HUES6 (cell line): ENCODE results near the gene TM2D3.

ENCODE experiments used
- H3K27ac ChIP-seq: 2 replicates; pipeline ENCODE4 v1.7.0; 2013; ENCODE audit warnings: low read depth, mild to moderate bottlenecking, low read length, inconsistent platforms
- H3K27me3 ChIP-seq: 2 replicates; pipeline ENCODE4 v1.6.1; 2013; ENCODE audit warnings: low read length; ENCODE audit not compliant: control insufficient read depth, insufficient read depth
- H3K36me3 ChIP-seq: 2 replicates; pipeline ENCODE4 v1.6.1; 2013; ENCODE audit warnings: low read length; ENCODE audit not compliant: control insufficient read depth, insufficient read depth
- H3K4me1 ChIP-seq: 2 replicates; pipeline ENCODE4 v1.6.1; 2013; ENCODE audit warnings: low read length; ENCODE audit not compliant: control insufficient read depth, insufficient read depth
- H3K4me3 ChIP-seq: 2 replicates; pipeline ENCODE4 v1.5.1; 2013; ENCODE audit warnings: low read depth, low read length
- H3K9ac ChIP-seq: one replicate; pipeline ENCODE4 v1.6.1; 2013; ENCODE audit warnings: mild to moderate bottlenecking, low read length
- H3K9me3 ChIP-seq: 2 replicates; pipeline ENCODE4 v1.6.1; 2013; ENCODE audit warnings: low read depth, low read length; ENCODE audit not compliant: control insufficient read depth, insufficient read depth

TM2D3 gene

GRCh38 chr15:101613130-101614000 is 38.8 kb downstream of the TM2D3 start:
- H3K4me3 ChIP-seq = no peak overlapping the region
- H3K36me3 ChIP-seq = no peaks in the 10 kb centered on the region
- H3K9ac ChIP-seq = no peak overlapping the region
- H3K9me3 ChIP-seq = no peaks in the 10 kb centered on the region
- peaks cover 18% of the 10 kb centered on the region for H3K4me1 ChIP-seq
- H3K27me3 ChIP-seq = 0 out of 2 replicates have a peak, but pooled peaks cover 6% of the 10 kb centered on the region
- no peak overlapping the region for H3K27ac ChIP-seq

DNA sequence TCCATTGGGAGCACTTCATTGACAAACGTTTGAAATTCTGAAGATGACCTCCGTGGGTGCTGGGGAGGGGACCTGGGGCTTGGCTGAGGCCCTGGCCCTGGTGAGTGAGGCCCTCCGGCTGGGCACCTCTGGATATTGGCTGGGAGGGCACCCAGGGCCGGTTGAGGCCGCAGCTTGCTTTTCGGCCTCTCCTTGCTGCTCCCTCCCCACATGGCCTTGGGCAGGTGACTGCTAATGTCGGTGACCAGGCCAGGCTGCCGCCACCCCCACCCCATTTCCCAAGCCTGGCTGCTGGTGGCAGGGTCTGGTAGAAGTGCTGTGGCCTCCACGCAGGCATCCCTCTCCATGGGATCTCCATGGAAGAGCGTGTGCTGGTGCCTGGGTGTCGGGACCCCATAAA is 39.5 kb downstream of the TM2D3 start:
- H3K9ac ChIP-seq = no peak overlapping the region
- no peaks in the 10 kb centered on the region for H3K36me3 ChIP-seq
- no peak overlapping the region for H3K27ac ChIP-seq
- 0 out of 2 replicates have a peak, but pooled peaks cover 6% of the 10 kb centered on the region for H3K27me3 ChIP-seq
- peaks cover 1% of the 10 kb centered on the region; the same call in 1 of the 2 replicates for H3K9me3 ChIP-seq
- peaks cover 18% of the 10 kb centered on the region for H3K4me1 ChIP-seq
- H3K4me3 ChIP-seq = no peak overlapping the region

GRCh38 chr15:101611580-101612299 is 40.4 kb downstream of the TM2D3 start:
- Histone ChIP-seq H3K9ac (no peak overlapping the region), H3K9me3 (peaks cover 2% of the 10 kb centered on the region; the same call in 1 of the 2 replicates), H3K27ac (no peak overlapping the region), H3K4me3 (no peak overlapping the region), H3K4me1 (peaks cover 15% of the 10 kb centered on the region), H3K27me3 (0 out of 2 replicates have a peak, but pooled peaks cover 6% of the 10 kb centered on the region), H3K36me3 (no peaks in the 10 kb centered on the region)

DNA sequence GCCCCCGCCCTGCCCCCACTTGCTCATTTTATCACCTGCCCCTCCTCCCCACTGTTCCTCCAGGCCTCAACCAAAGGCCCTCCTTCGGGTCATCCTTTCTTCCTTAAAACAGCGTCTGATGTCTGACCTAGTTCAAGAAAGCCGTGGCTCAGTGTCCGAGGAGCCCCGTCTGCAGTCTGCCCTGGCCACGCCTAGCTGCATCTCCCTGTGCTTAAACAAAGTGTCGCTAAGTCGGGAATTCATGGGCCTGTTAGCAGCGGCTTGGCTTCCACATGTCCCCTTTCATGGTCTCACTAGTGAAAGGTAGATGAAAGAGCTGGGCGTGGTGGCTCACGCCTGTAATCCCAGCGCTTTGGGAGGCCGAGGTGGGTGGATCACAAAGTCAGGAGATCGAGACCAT is 41.2 kb downstream of the TM2D3 start:
- H3K4me3 ChIP-seq = no peak overlapping the region
- H3K27me3 ChIP-seq = 0 out of 2 replicates have a peak, but pooled peaks cover 4% of the 10 kb centered on the region
- H3K9ac ChIP-seq = no peak overlapping the region
- no peaks in the 10 kb centered on the region for H3K36me3 ChIP-seq
- H3K9me3 ChIP-seq = peaks cover 2% of the 10 kb centered on the region; the same call in 1 of the 2 replicates
- no peak overlapping the region for H3K27ac ChIP-seq
- H3K4me1 ChIP-seq = peaks cover 8% of the 10 kb centered on the region

- no peak overlapping the region for H3K9ac ChIP-seq
- H3K9me3 ChIP-seq = peaks cover 2% of the 10 kb centered on the region; the same call in 1 of the 2 replicates
- no peaks in the 10 kb centered on the region for H3K36me3 ChIP-seq
- no peak overlapping the region for H3K27ac ChIP-seq
- 0 out of 2 replicates have a peak, but pooled peaks cover 4% of the 10 kb centered on the region for H3K27me3 ChIP-seq
- H3K4me1 ChIP-seq = peaks cover 4% of the 10 kb centered on the region
- H3K4me3 ChIP-seq = no peak overlapping the region
Measured at GRCh38 chr15:101610611-101611000, 41.6 kb downstream of the TM2D3 start.

DNA sequence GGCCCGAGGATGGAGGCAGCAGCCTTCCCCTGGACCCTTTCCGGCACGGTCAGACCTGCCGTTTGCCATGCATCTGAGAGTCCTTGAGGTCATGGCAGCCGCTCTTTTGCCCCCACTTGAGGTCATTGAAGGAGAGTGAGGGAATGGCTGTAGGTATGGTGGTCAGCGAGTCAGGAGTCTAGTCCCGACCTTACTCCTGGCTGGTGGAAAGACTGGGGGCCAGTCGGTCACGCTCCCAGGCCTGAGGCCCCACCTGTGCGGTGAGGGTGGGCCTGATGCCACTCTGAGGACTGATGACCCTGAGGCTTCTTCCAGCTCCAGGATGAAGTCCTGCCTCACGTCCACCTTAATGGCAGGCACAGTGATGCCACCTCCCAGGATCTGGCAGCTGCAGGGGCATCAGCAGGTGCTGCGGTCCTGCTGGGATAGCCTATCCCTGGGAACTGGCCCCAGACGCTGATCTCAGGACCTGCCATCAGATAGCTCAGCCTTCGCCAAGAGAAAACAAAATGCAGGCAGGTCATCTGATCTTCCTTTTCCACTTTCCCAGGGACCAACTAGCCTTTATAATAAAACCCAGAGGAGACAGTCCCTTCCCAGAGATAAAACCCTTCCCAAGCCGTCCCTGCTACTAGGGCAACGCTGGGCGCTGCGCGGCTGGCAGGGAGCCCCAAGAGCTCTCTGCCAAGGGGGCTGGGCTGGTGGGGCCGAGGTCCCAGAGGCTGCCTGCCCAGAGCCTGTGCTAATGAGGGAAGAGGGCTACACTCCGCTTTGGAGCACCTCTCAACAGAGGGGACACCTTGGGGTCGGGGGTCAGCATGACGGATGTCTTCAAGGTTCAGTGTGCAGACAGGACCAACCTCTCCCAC is 42.2 kb downstream of the TM2D3 start:
- peaks cover 2% of the 10 kb centered on the region; the same call in 1 of the 2 replicates for H3K9me3 ChIP-seq
- no peaks in the 10 kb centered on the region for H3K4me1 ChIP-seq
- H3K27ac ChIP-seq = no peak overlapping the region
- H3K4me3 ChIP-seq = no peak overlapping the region
- no peak overlapping the region for H3K9ac ChIP-seq
- H3K36me3 ChIP-seq = no peaks in the 10 kb centered on the region
- no peaks in the 10 kb centered on the region for H3K27me3 ChIP-seq

DNA sequence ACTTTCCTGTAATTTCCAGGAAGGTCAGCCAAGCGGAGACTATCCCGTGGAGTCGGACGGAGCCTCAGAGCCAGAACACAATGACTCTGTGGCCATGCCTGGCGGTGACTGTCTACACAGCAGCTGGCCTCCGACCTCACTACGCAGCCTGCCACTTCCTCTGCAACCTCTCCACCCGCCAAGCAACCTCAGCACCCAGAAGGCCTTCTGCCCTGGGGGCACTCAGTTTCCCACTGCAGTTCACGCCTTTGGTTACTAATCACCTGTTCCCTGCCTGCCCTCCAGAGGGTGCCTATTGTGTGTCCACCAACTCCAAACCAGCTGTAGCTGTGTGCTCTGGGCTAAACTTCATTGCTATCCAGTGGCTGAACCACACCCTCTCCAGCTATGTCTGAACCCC is 44.0 kb downstream of the TM2D3 start:
- Histone ChIP-seq H3K4me3 (no peak overlapping the region), H3K27ac (no peak overlapping the region), H3K9ac (no peak overlapping the region), H3K36me3 (no peaks in the 10 kb centered on the region), H3K4me1 (no peaks in the 10 kb centered on the region), H3K27me3 (no peaks in the 10 kb centered on the region), H3K9me3 (peaks cover 8% of the 10 kb centered on the region)

DNA sequence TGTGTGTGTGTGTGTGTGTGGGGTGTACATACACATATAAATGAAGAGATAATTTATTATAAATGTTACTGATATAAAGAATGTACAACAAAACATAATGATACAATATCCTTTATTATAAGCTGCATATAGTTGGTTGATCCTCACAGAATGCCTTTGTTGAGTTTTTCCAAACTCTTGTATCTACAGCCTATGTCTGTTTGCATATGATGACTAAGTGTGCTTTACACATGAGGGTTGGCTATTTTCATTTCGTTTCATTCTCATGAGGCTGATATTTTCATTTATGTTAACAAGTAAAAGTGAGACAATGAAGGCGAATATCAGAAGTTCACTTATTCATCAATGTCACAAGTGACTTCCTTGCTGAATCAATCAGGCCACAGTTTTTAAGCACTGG is 45.1 kb downstream of the TM2D3 start:
- H3K9ac ChIP-seq = no peak overlapping the region
- H3K9me3 ChIP-seq = peaks cover 8% of the 10 kb centered on the region
- no peak overlapping the region for H3K4me3 ChIP-seq
- H3K36me3 ChIP-seq = no peaks in the 10 kb centered on the region
- no peak overlapping the region for H3K27ac ChIP-seq
- no peaks in the 10 kb centered on the region for H3K4me1 ChIP-seq
- H3K27me3 ChIP-seq = no peaks in the 10 kb centered on the region

DNA sequence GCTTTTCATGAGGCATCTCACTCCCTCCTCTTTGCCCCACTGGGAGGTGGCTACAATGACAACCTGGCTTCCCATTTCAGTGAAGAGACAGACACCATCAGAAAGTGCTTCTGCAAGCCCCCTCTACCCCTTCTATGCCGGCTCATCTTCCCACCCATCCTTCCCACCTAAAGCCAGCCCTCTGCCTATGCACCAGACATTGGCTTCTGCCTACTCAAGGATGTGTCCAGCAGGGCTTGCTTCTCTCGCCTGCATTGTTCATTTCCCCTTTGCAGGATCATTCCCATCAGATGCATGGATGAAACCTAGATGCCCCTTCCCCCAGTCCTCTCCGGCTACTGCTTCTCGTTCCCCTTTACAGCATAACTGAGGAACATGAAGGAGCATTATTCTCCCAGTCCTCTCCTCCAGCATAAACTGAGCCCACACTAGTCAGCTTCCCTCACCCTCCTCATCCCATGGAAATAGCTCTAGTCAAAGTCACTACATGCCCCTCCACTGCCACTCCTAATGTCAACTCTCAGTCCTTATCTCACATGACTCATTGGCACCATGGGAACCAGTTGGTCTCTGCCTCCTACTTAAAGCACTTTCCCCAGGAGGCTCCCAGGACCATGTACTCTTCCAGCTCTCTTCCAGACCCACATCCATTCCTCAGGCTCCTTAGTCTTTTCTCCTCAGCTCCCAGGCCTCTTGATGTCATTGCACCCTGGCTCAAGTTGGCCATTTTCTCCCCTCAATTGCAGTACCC is 47.9 kb downstream of the TM2D3 start:
- Histone ChIP-seq H3K4me3 (no peak overlapping the region), H3K27ac (no peak overlapping the region), H3K27me3 (no peaks in the 10 kb centered on the region), H3K36me3 (no peaks in the 10 kb centered on the region), H3K4me1 (no peaks in the 10 kb centered on the region), H3K9ac (no peak overlapping the region), H3K9me3 (peaks cover 8% of the 10 kb centered on the region)

DNA sequence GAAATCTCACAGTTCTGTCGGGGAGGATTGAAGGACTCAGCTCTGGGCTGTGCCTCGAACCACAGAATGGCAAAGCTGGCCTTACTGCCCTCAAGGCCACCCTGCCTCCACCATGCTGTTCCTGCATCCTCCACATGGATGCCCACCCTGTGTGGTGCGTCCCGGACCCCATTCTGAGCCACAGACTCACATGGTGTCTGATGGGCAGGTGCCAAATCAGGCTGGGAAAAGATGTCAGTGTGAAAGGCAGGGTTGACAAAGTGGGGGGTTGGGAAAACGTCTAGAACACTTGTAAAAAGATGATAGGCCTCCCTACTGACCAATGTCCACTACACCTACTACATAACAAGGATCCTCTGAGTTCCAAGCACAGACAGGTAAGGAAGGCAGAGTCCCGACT is 49.4 kb downstream of the TM2D3 start:
- Histone ChIP-seq H3K4me3 (no peak overlapping the region), H3K27me3 (no peaks in the 10 kb centered on the region), H3K9me3 (peaks cover 8% of the 10 kb centered on the region), H3K9ac (no peak overlapping the region), H3K36me3 (no peaks in the 10 kb centered on the region), H3K27ac (no peak overlapping the region), H3K4me1 (no peaks in the 10 kb centered on the region)
